Sigmoid colon (tissue), 4 donors: Measurements from ENCODE around the gene LRRFIP1.

Experiments used
- POLR2AphosphoS5 ChIP-seq, 4 donors: sonication (generic); formaldehyde crosslinking; IDR thresholded peaks; one replicate each; pipeline ENCODE4 v1.6.1; 2017; ENCODE audit warnings: antibody characterized with exemption in 4 of 4
- TF ChIP-seq, protein P1 (sequence below), 4 experiments: fragments of 450-650 bp in 3 of 4; fragments of 200-600 bp in 1 of 4; IDR thresholded peaks; one replicate each; pipeline ENCODE4 v1.5.1; 2016 to 2019; ENCODE audit warnings: antibody characterized with exemption in 4 of 4, mild to moderate bottlenecking in 3 of 4, moderate library complexity in 2 of 4

DNA sequence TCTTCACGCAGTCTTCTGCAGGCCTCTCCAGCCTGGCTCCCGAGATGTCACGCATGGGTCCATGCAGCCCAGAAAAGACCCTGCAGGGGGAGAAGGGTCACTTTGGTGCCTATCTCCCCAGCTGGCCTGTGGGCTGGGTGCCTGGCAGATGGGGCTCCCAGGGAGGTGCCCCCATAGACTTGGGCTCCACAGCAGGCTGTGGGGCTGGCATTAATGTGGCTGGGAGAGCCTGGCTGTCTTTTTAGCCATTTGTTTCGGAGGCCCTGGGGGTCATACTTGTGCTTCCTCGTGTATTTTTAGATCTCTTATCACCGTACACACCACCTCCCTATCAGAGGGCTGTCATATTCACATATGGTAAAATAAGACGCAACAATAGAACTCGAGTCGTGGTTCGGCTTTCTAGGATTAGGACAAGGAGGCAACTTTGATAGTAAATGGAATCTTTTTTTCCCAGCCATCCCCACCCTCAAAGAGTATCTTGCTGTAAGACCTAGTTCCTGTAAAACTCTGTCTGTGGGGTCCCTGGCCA is 74.5 kb downstream of the LRRFIP1 start:
- TF ChIP-seq, protein P1, sequence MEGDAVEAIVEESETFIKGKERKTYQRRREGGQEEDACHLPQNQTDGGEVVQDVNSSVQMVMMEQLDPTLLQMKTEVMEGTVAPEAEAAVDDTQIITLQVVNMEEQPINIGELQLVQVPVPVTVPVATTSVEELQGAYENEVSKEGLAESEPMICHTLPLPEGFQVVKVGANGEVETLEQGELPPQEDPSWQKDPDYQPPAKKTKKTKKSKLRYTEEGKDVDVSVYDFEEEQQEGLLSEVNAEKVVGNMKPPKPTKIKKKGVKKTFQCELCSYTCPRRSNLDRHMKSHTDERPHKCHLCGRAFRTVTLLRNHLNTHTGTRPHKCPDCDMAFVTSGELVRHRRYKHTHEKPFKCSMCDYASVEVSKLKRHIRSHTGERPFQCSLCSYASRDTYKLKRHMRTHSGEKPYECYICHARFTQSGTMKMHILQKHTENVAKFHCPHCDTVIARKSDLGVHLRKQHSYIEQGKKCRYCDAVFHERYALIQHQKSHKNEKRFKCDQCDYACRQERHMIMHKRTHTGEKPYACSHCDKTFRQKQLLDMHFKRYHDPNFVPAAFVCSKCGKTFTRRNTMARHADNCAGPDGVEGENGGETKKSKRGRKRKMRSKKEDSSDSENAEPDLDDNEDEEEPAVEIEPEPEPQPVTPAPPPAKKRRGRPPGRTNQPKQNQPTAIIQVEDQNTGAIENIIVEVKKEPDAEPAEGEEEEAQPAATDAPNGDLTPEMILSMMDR (IDR thresholded peaks at IDR 0.05) = no peak
- no peak for TF ChIP-seq POLR2AphosphoS5 (IDR thresholded peaks at IDR 0.05)
